ENCODE results near the gene TGIF2.
A peak's percentile ranks its signal among the peaks of the same experiment; 100 is the strongest.

The TGIF2 gene

DNA sequence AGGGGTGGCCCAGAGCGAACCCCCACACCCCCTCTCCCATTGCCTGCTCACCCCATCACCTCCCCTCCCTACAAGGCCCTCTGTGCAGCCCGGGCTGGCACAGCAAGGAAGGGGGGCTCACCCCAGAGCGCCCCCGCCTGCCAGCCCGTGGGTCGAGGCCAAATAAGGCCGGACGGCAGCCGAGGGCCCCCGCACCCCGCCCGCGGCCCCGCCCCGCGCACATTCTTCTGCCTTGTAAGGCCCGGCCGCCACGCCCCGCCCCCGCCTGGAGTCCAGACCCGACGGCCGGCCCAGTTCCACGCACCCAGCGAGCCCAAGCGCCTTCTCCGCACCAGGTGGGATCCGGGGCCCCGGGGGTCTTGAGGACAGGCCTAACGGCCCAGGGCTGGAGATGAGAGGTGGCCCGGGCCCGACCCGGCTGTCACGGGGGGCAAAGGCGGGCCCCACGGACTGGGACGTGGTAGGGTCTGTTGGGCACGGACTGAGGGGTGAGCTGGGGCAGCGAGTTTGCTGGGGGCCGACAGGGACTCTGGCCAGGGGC, 32.1 kb upstream of the TGIF2 start, which contains the start of gene MYL9:
Gene MYL9, plus strand, starts transcription at position 293 of the 541 bp plus-strand sequence. CDS start 3,366 bp downstream, outside the sequence.
- peak; percentile 44 for DNase-seq (ENCODE audit: extremely low read depth, insufficient read length)
- H3K36me3 ChIP-seq (ENCODE audit: control insufficient read depth, insufficient read depth, low read length): no peaks in the 10 kb centered on the region
- TF ChIP-seq, protein P1, sequence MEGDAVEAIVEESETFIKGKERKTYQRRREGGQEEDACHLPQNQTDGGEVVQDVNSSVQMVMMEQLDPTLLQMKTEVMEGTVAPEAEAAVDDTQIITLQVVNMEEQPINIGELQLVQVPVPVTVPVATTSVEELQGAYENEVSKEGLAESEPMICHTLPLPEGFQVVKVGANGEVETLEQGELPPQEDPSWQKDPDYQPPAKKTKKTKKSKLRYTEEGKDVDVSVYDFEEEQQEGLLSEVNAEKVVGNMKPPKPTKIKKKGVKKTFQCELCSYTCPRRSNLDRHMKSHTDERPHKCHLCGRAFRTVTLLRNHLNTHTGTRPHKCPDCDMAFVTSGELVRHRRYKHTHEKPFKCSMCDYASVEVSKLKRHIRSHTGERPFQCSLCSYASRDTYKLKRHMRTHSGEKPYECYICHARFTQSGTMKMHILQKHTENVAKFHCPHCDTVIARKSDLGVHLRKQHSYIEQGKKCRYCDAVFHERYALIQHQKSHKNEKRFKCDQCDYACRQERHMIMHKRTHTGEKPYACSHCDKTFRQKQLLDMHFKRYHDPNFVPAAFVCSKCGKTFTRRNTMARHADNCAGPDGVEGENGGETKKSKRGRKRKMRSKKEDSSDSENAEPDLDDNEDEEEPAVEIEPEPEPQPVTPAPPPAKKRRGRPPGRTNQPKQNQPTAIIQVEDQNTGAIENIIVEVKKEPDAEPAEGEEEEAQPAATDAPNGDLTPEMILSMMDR (IDR thresholded peaks at IDR 0.05; ENCODE audit: insufficient read depth, low read length, poor library complexity, severe bottlenecking): no peak

GRCh38 chr20:36541768-36542488, 31.5 kb upstream of the TGIF2 start:
- H3K36me3 ChIP-seq (ENCODE audit: control insufficient read depth, insufficient read depth, low read length): no peaks in the 10 kb centered on the region
- DNase-seq (ENCODE audit: extremely low read depth, insufficient read length): no peak
- TF ChIP-seq, protein P1 (IDR thresholded peaks at IDR 0.05; ENCODE audit: insufficient read depth, low read length, poor library complexity, severe bottlenecking): peak; percentile 57
- H3K27me3 ChIP-seq (replicated peaks; ENCODE audit: control insufficient read depth, insufficient read depth, low read length): no peaks in the 10 kb centered on the region
- peak overlapping the region; percentile 68 for H3K4me3 ChIP-seq (replicated peaks; ENCODE audit: low read depth, low read length)

More for the DNA sequence above, 32.1 kb upstream of the TGIF2 start, which contains the start of gene MYL9:
- H3K27me3 ChIP-seq (replicated peaks; ENCODE audit: control insufficient read depth, insufficient read depth, low read length): no peaks in the 10 kb centered on the region
- H3K4me3 ChIP-seq (replicated peaks; ENCODE audit: low read depth, low read length): peak within 1 kb of the TSS; percentile 68

- Histone ChIP-seq H3K4me3 (replicated peaks; ENCODE audit: low read depth, low read length) (no peak overlapping the region), H3K27me3 (replicated peaks; ENCODE audit: control insufficient read depth, insufficient read depth, low read length) (no peaks in the 10 kb centered on the region), H3K36me3 (ENCODE audit: control insufficient read depth, insufficient read depth, low read length) (no peaks in the 10 kb centered on the region)
- TF ChIP-seq, protein P1 (IDR thresholded peaks at IDR 0.05; ENCODE audit: insufficient read depth, low read length, poor library complexity, severe bottlenecking): no peak
- no peak for DNase-seq (ENCODE audit: extremely low read depth, insufficient read length)
Observed at GRCh38 chr20:36542516-36543183, 30.7 kb upstream of the TGIF2 start.

GRCh38 chr20:36543184-36544133, 29.9 kb upstream of the TGIF2 start:
- no peaks in the 10 kb centered on the region for H3K27me3 ChIP-seq (replicated peaks; ENCODE audit: control insufficient read depth, insufficient read depth, low read length)
- DNase-seq (ENCODE audit: extremely low read depth, insufficient read length): no peak
- H3K36me3 ChIP-seq (ENCODE audit: control insufficient read depth, insufficient read depth, low read length): no peaks in the 10 kb centered on the region
- no peak overlapping the region for H3K4me3 ChIP-seq (replicated peaks; ENCODE audit: low read depth, low read length)
- TF ChIP-seq, protein P1 (IDR thresholded peaks at IDR 0.05; ENCODE audit: insufficient read depth, low read length, poor library complexity, severe bottlenecking): no peak
